ENCODE data around the gene RNF150. TPM values are rescaled to one million over a fixed set of nuclear protein-coding genes. Genes with fewer than 3 reads are reported as not detected.
"Not testable (repeated sequence)": the region's sequence is repeated elsewhere in the genome, so short reads cannot be mapped to it uniquely, and the experiment has no call there.

Gene RNF150
- 1.4 TPM for total RNA-seq

DNA sequence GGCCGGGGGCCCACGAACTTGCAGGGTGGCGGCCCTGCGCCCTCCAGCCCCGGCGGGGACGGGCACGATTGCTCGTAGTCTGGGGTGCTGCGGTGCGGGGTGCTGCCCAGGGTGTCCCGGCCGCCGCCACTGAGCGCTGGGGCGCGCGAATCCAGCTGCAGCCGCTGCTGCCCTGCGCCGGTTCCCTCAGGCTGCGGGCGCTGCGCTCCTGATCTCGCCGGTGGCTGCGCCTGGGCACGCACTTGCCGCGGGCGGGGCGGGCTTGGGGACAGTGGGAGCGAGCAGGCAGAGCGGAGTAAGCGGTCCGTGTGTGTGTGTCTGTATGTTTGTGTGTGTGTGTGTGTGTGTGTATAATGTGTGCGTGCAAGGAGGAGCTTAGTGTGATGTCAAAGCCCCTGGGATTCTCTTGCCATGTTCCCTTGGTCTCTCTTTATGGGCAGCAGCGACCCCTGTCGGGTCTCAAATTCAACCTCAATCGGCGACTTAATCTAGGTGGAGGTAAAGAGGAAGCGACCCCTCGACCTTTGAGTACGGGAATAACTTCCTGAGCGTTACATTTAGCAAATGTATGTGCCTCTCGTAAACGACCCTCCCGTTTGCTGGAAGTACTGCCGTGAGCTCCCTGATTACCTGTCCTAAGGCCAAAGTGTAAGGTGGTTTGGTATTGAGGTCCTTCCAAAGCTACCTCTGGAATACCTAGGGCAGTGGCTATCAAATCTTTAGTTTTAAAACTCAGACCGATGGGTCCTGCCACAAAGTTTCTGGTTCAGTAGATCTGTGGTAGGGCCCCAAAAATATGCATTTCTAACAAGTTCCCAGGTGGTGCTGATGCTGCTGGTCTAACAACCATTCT lies at the start of gene RNF150:
Gene RNF150, minus strand, starts transcription at position 324 of the 853 bp plus-strand sequence.
- ATAC-seq (peak; percentile 93), DNase-seq (ENCODE audit: low spot score) (peak; percentile 73)

DNA sequence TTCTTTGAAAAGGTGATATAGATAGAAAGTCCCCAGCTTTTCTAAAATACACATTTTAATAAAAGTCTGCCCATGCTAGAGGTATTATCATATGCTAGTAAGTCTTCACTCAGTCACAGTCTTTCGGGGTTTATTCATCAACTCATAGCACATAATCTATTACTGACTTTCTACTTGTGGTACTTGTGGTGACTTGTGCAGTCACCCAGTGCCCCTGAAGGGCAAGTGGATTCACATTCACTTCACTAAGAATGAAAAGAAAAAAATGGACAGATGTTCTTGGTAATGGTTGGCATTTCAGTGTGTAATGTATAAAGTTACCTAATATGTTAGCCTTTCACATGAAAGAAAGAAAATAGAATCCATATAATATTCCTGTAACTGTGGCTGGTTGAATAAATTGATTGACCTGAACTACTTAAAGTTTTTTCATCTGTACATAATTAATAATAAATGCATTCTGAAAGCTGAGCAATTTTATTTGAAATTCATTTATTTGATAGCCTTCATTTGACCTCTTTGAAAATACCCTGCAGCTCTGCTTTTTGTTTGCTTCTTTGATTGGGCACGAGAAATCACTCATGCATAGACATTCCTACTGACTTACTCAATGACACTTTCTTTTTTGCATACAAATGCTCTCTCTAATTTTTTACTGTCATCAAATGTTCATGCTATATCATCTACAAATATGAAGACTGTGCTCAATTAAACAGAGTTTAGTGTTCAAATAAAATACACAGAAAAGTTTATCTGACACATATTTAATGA lies 47.9 kb upstream of the RNF150 start:
- DNase-seq (ENCODE audit: low spot score) (no peak), ATAC-seq (no peak)

DNA sequence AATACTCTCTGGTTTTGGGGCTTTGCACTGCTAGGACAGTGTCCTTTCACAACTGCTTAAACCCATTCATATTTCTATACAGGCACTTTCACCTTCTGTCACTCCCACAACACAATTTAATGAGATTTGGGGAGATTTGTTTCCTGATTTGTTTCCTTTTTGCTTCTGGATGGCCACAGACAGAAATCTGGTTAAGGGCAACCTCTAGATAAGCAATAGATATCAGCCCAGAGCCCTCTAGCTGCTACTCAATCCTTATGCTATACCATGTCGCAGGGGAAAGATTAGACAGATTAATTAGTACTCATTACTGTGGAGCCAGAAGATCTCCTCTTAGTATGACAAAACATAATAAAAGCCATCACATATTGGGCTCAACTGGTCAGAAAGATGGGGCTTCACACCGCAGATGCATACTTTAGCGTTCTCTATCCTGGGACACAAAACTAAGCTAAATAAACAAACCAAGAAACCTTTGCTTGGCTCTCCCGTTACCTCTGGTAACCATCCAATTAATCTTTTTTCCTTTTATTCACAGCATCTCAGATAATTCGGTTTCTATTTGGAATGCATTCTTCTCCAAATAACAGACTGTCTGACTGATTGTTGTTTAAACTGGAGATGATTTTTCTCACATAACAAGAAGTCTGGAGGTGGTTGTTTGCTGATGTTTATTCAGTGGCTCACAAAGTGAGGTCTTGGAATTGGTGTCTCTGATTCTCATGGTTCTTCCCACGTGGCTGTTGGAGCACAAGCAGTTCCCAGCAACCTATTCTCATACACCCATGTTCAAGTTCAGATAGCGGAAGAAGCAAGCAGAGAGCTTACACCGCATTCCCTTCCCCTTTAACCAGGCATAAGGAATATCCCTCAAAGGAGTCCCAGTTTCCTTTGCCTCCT lies 46.5 kb upstream of the RNF150 start:
- DNase-seq (ENCODE audit: low spot score) (no peak), ATAC-seq (no peak)

DNA sequence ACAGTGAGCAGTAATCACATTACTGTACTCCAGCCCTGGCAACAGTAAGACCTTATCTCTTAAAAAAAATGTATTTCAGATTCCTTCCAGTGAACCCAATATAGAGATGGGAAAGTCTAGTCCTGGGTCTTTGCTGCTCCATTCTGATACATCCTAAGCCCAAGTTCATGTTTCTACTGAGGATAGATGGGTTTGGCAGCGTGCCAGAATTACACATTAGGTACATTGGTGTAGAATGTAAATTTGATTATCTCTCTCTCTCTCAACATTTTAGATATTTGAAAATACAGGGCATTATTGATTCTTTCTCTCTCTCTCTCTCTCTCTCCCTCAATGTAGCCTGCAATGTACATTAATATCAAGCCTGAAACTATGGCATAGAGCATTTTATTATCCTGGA lies 43.9 kb upstream of the RNF150 start:
- DNase-seq (ENCODE audit: low spot score) (no peak), ATAC-seq (no peak)

DNA sequence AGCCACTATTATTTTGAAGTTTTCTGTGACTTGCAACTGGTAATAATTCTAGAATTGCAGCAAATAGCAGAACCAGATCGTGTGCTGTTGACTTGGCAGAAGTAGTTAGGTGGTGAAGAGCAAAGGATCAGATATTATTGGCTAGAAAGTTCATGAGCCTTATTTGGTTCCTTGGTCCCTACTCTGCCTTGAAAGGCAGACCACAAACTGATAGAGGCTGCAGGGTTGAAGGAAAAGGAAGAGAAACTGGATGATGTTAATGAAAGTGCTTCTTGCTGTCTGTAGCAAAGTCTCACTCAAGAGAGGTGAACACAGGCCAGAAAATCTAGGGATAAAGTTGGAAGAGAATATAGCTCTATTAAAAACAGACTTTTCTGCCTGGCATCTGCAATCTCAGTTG lies 41.2 kb upstream of the RNF150 start:
- no peak for ATAC-seq
- no peak for DNase-seq (ENCODE audit: low spot score)

DNA sequence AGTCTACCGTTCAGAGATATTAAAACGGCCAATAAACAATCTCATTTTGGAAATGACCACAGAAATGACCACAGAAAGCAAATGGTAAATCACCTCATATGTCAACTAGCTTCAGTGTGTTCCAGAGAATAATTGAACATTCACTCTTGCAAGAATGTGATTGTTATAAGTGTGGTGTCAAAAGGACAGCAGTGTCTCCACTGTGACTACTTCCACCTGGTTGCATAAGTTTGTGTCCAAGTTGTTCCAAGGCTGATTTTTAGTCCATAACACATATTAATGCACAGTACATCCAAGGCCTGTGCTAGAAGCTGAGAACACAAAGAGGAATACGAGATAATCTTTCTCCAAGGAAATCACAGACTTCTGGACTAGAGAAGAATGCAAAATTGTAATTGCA lies 37.4 kb upstream of the RNF150 start:
- ATAC-seq (no peak), DNase-seq (ENCODE audit: low spot score) (no peak)

DNA sequence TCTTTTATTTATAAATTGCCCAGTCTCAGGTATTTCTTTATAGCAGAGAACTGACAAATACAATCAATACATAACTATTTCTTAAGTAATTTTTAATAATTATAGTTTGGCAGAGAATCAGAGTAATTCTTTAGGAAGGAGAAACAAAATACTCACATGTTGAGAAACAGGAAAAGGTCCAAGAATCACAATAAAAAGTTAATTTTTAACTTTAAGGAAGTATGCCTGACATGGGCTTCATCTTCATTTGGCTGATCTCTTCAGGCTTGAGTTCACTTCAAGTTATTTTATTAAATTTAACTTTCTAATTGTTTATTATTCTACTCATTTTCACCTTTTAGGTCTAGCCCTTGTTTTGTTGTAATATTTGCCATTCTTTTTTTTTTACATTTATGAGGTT lies 36.1 kb upstream of the RNF150 start:
- no peak for ATAC-seq
- DNase-seq (ENCODE audit: low spot score), result no peak

DNA sequence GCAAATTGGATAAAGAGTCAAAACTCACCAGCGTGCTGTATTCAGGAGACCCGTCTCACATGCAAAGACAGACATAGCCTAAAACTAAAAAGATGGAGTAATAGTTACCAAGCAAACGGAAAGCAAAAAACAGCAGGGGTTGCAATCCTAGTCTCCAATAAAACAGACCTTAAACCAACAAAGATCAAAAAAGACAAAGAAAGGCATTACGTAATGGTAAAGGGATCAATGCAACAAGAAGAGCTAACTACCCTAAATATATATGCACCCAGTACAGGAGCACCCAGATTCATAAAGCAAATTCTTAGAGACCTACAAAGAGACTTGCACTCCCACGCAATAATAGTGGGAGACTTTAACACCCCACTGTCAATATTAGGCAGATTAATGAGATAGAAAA lies 31.7 kb upstream of the RNF150 start:
- DNase-seq (ENCODE audit: low spot score), result not testable (repeated sequence)

DNA sequence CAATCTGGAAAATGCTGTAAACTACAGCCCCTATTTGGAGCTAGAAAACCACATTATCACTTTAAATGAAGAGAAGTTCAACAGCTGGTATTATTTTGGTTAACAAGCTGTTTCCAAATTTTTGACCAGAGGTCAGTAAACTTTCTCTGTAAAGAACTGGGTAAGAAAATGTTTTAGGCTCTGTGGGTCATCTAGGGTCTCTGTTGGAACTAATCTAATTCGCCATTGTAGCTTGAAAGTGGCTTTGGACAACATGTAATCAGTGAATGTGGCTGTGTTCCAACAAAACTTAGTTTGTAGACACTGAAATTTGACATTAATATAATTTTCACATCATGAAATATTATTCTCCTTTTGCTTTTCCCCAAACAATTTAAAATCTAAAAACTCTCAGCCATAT lies 25.8 kb upstream of the RNF150 start:
- DNase-seq (ENCODE audit: low spot score) (no peak), ATAC-seq (no peak)

More for the DNA sequence above, 31.7 kb upstream of the RNF150 start:
- ATAC-seq, result not testable (repeated sequence)

DNA sequence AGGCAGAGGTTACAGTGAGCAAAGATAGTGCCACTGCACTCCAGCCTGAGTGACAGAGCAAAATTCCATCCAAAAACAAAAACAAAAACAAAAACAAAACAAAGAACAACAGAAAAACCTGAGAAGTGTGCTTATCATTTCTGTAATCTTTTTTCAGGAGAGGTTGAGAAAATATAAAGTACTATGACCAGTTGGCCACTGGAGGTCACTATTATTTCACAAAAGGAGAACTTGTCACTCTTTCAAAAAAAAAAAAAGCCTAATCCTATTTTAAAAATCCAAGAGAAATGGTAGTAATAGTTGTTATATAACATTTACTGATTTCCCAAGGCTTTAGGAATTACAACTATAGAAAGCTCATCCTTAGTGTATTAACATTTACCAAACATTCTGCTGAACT lies 24.9 kb upstream of the RNF150 start:
- ATAC-seq (peak; percentile 63), DNase-seq (ENCODE audit: low spot score) (no peak)

DNA sequence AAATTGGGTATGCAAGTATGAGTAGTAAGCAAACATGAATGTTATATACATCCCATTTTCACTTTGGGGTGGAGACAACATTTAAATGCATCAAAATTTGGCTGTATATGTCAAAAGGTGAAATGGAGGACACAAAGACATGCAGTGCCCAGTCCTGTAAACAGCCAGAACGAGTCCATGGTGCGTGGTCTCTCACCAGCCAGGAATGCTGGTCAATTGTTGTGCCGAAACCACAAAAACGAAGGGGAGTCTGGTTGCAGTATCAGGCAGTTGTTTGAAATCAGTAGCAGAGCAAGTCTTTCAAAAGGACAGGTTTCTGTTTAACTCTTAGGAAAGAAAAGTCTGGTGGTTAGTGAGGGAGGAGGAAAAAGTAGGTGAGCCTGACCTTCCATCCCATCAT lies 22.3 kb upstream of the RNF150 start:
- DNase-seq (ENCODE audit: low spot score) (no peak), ATAC-seq (no peak)

DNA sequence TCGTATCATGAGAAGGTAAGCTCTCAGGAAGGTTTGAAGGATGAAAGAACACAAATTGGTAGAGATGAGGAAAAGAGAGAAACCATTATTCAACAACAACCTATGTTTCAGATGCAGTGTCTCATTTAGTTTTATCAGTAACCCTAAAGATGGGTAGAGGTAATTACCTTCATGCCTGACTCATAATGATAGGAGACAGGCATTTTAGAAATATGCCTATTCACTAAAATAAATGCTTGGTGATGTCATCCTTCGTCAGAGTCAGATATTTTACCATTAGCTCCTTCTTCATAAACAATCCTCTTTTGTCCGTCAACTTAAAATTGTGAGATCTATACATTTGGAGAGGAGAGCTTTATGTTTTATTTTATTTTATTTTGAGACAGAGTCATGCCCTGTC lies 21.5 kb upstream of the RNF150 start:
- ATAC-seq, result no peak
- no peak for DNase-seq (ENCODE audit: low spot score)

DNA sequence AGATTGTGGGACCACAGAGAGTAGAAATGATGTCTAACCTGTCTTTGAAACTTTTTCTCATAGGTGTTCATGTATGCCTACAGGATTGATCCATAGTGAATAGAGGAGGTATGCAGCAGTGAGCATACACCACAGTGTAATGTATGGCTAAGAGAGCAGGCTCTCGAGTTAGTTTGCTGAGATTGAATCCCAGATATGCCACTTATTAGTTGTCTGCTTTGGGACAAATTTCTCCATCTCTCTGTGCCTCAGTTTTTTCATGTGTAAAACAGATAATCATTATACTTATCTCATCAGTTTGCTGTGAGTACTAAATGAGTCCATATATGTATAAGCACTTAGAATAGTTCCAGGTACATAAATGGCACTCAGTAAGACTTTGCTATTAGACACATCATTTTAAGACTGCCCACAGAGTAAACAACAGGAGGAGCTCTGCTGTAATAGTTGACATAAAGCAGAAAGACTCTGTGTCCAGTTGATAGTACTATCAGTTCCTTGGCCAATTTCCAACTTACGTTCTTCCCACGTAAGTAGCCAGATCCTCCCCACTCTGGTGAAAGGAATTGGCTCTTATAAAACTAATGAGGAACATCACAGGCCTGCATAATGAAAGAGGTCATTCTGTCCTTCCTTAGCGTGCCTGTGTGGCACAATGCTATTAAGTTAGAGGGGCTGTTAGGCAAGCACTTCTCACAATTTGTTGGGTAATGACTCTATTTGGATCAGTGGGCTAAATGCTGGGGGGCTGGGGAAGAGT lies 20.7 kb upstream of the RNF150 start:
- peak; percentile 49 for DNase-seq (ENCODE audit: low spot score)
- peak; percentile 86 for ATAC-seq

DNA sequence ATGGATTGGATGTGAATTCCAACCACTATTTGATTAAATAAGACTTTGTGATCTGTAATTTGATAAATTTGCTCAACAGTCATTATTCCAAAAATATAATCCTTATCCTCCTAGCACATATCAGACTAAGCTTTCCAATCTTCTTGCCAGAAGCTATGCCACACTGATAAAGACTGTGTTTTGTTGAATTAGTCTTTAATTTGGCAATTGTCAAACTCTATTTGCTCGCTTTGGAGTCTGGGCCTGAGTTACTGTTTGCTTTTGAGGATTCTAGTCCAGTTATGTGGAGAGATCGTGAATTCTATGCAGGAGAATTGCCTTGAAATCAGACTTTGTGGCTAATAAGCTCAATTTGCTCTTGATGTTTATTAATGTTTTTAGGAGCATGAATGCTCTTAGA lies 10.9 kb upstream of the RNF150 start:
- DNase-seq (ENCODE audit: low spot score), result no peak
- ATAC-seq, result peak; percentile 80

DNA sequence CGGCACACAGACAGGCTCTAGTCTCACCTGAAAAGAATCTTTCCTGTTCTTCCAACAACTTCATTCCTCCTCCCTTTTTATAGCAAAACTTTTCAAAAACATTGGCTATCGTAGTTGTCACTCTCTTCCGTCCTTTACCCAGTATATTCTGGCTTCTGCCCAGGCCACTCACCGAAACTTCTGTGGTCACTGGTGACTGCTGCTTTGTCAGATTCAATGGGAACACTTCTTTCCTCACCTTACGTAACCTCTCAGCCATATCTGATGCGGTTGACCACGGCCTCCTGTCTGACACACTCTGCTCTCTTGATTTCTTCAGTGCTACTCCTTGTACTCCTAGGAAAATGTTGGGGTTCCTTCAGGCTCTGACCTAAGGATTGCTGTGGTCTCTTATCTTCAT lies 9.2 kb upstream of the RNF150 start:
- ATAC-seq (no peak), DNase-seq (ENCODE audit: low spot score) (no peak)

DNA sequence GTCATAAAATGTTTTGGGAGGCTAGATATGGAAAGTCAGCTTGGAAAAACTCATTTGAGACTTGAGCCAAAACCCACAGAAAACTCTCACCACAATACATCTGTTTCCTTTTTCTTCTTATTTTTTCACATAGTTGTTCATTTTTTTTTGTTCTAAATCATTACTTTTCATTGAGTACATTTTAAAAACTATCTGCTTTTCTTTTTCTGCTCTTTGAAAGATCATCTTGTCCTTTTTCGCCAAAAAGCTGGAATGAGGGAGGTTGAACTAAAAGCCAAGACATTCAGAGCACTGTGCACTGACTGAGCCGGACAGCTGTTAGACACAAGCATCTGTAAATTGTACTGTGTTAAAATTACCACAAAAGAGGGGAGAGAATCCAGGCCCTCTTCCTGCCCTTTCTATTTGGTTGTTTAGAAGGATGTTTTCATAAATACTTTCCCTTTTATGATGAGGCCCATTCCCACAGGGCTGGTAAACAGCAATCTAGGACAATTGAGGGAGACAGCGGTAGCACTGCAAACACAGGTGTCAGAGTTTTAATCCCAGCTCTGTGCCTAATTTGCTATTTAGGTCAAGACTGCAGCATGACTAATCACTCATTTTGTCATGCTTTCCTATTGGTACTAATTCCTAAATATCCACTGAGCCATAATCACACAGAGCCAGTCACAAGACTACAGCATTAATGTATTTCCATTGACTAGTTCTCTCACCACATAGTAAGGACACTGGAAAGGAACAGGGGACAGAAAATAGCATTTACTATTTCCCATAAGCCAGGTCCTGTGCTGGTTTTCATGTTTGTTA lies 7.3 kb upstream of the RNF150 start:
- ATAC-seq (no peak), DNase-seq (ENCODE audit: low spot score) (no peak)

DNA sequence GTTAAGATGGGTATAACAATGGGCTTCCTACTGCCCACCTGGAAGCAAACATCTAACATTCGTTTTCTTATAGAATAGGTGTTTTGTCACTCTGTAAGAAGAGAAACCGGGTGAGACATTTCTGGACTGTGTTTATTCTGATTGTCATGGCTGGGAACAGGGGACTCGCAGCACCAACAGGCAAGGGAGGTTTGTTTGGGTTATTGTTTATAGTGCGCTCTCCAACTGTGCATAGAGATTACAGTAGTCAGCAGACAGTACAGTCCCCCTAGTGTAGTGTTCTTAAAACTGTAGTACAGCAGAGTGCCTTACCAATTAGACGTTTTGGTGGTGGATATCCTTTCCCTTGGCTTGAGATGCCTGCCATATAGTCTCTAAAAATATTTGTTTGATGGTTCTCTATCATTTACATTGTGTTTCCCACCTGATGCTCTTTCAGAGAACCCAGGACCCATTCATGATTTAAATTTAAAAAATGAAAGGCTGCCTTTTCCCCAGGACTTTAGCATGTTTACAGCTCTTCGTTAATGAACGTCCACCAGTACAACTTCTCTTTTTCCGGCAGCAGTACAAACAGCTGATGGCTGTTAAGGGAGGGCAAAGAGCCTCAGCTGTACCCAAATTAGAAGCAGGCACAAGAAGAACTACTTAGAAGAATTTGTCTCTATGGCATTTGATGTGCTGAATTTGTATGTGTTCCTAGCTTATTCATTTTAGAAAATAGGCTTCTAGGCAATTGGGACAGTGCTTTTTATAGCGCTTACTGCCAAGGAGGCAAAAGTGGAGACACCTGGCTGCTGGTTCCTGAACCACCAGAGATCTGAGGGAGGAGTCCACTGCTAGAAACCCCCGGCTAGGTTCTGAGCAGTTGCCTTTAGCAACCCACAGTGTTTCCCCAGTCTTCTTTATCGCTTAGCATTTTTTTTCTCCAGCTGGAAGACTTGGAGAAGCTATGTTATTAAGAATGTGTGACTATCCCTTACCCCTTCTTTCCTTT lies 1.0 kb upstream of the RNF150 start:
- no peak for DNase-seq (ENCODE audit: low spot score)
- no peak for ATAC-seq

DNA sequence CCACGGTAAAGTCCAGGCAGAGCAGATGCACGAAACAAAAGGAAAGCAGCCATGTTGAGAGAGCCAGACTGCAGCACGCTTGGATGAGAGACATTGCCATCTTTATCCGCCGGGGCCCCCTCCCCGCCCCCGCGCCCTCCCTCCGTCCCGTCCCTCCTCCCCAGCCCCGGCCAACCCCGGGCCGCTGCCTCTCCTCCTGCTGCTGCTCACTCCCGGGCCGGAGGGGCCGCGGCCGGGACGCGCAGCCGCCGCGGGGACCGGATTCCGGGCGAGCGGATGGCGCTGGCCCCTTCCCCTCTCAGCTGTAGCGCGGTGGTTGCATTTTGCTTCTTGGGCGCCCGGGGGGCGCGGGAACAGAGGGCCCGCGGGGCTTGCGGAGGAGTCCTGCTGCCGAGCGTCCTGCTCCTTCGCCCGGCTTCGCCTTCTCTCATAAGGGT lies 542 bp downstream of the RNF150 start:
- DNase-seq (ENCODE audit: low spot score) (peak; percentile 45), ATAC-seq (peak; percentile 50)

All from left lobe of liver (tissue), 2 donors.